HEK293 (cell line): ENCODE measurements around the gene TMEM181.

Experiments used
- CTCF ChIA-PET: fragments of 350-600 bp; formaldehyde crosslinking; extraction: SDS; loops from one replicate; lab custom pipeline; 2021; ENCODE audit warnings: antibody characterized with exemption; lab: Yijun Ruan, JAX
- POLR2A ChIA-PET: fragments of 300-600 bp; formaldehyde crosslinking; extraction: SDS; loops from one replicate; lab custom pipeline; 2020; ENCODE audit warnings: antibody characterized with exemption, inconsistent platforms; lab: Yijun Ruan, JAX
- H3K27ac ChIP-seq: fragments of 200-500 bp; sonication (Bioruptor generic); 2 replicates; pipeline ENCODE4 v1.5.1; 2014; ENCODE audit warnings: low read depth, low read length, control low read depth, inconsistent platforms; ENCODE audit errors: extremely low read depth
- H3K36me3 ChIP-seq, 2 experiments: fragments of 200-500 bp in 1 of 2; sonication (Bioruptor generic) in 1 of 2; 1 replicate in 1 of 2; 2 replicates in 1 of 2; pipeline ENCODE4 v1.5.1; 2014 to 2017; ENCODE audit warnings: inconsistent platforms in 2 of 2, low read length in 2 of 2; ENCODE audit not compliant: control insufficient read depth in 2 of 2, insufficient read depth in 1 of 2
- H3K4me1 ChIP-seq: fragments of 200-500 bp; sonication (Bioruptor generic); 2 replicates; pipeline ENCODE4 v1.5.1; 2014; ENCODE audit warnings: mild to moderate bottlenecking, low read length, inconsistent platforms; ENCODE audit not compliant: control insufficient read depth, insufficient read depth
- H3K4me3 ChIP-seq: 2 replicates; pipeline ENCODE4 v1.5.1; 2011; ENCODE audit warnings: low read depth, mild to moderate bottlenecking, control low read depth, low read length, moderate library complexity
- H3K9me3 ChIP-seq: fragments of 200-500 bp; sonication (Bioruptor generic); 2 replicates; pipeline ENCODE4 v1.5.1; 2014; ENCODE audit warnings: low read depth, low read length, inconsistent platforms; ENCODE audit not compliant: control insufficient read depth, insufficient read depth
- EGR2 ChIP-seq: fragments of 450-650 bp; formaldehyde crosslinking; IDR thresholded peaks from 2 replicates; pipeline ENCODE4 v1.5.1; 2016; ENCODE audit warnings: low read depth, missing biosample characterization, missing genetic modification characterization
- KLF8 ChIP-seq: fragments of 450-650 bp; formaldehyde crosslinking; IDR thresholded peaks from 2 replicates; pipeline ENCODE4 v1.5.1; 2016; ENCODE audit warnings: missing biosample characterization, missing genetic modification characterization
- MEIS1 ChIP-seq: sonication (generic); formaldehyde crosslinking; IDR thresholded peaks from 2 replicates; pipeline ENCODE4 v1.8.1; 2022; ENCODE audit warnings: missing genetic modification reagents, mild to moderate bottlenecking, borderline replicate concordance
- SP2 ChIP-seq: fragments of 450-650 bp; formaldehyde crosslinking; IDR thresholded peaks from 2 replicates; pipeline ENCODE4 v1.5.1; 2016; ENCODE audit warnings: missing biosample characterization, missing genetic modification characterization
- YY1 ChIP-seq: fragments of 450-650 bp; formaldehyde crosslinking; IDR thresholded peaks from 2 replicates; pipeline ENCODE4 v1.5.1; 2018; ENCODE audit warnings: missing biosample characterization, missing genetic modification characterization
- ZIC2 ChIP-seq: fragments of 450-650 bp; formaldehyde crosslinking; IDR thresholded peaks from 2 replicates; pipeline ENCODE4 v1.5.1; 2016; ENCODE audit warnings: missing biosample characterization, missing genetic modification characterization
- ZNF37A ChIP-seq: fragments of 450-650 bp; IDR thresholded peaks from 2 replicates; pipeline ENCODE4 v1.5.1; 2018; ENCODE audit warnings: missing biosample characterization, missing genetic modification characterization
- ZNF433 ChIP-seq: fragments of 450-650 bp; formaldehyde crosslinking; IDR thresholded peaks from 2 replicates; pipeline ENCODE4 v1.5.1; 2016; ENCODE audit warnings: missing biosample characterization, missing genetic modification characterization, low read depth
- ZNF561 ChIP-seq: fragments of 450-650 bp; IDR thresholded peaks from 2 replicates; pipeline ENCODE4 v1.5.1; 2018; ENCODE audit warnings: missing biosample characterization, missing genetic modification characterization, borderline replicate concordance
- ZNF707 ChIP-seq: fragments of 450-650 bp; formaldehyde crosslinking; IDR thresholded peaks from 2 replicates; pipeline ENCODE4 v1.5.1; 2016; ENCODE audit warnings: missing biosample characterization, missing genetic modification characterization
- ZNF792 ChIP-seq: fragments of 450-650 bp; formaldehyde crosslinking; IDR thresholded peaks from 2 replicates; pipeline ENCODE4 v1.5.1; 2016; ENCODE audit warnings: missing biosample characterization, missing genetic modification characterization
- ZNF837 ChIP-seq: fragments of 450-650 bp; formaldehyde crosslinking; IDR thresholded peaks from 2 replicates; pipeline ENCODE4 v1.5.1; 2016; ENCODE audit warnings: missing biosample characterization, missing genetic modification characterization
- TF ChIP-seq, protein P1 (sequence below): fragments of 450-650 bp; formaldehyde crosslinking; IDR thresholded peaks from 2 replicates; pipeline ENCODE4 v1.5.1; 2016; ENCODE audit warnings: missing biosample characterization, missing genetic modification characterization, borderline replicate concordance
- TF ChIP-seq, protein P2 (sequence below): fragments of 450-650 bp; formaldehyde crosslinking; IDR thresholded peaks from 2 replicates; pipeline ENCODE4 v1.5.1; 2017; ENCODE audit warnings: missing biosample characterization, missing genetic modification characterization
- TF ChIP-seq, protein P3 (sequence below): fragments of 450-650 bp; formaldehyde crosslinking; IDR thresholded peaks from 2 replicates; pipeline ENCODE4 v1.5.1; 2017; ENCODE audit warnings: missing biosample characterization, mild to moderate bottlenecking, missing genetic modification characterization, moderate library complexity

TMEM181 gene

DNA sequence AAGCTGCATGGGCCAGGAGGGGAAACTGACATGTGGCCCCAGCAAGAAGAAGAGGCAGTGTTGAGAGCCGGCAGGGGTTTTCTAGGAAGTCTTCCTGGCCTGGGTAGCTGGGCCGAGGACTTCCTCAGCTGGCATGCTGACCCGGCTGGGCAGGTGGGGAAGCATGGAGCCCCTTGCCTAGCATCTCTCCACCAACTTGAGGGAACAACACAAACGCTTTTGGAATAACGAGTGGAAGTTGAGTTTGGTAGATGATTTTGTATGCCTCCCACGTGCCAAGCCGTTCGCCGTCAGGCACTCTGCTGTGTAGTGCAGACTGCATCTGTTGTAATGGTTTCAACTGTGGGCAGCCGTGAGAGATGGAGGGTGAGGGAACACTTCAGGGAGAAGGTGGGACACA, 7.3 kb downstream of the TMEM181 start:
- POLR2A ChIA-PET = interaction anchor here (1.4 kb wide), 1 partner anchor 48 kb away, joined by 3 read pairs; no protein-coding TSS in a partner anchor
- peaks cover 3% of the 10 kb centered on the region for H3K4me1 ChIP-seq
- H3K36me3 ChIP-seq = peaks cover 0 to 13% of the 10 kb centered on the region in 2 experiments; a peak in 1 of 3 replicates
- H3K4me3 ChIP-seq = no peak overlapping the region
- no peaks in the 10 kb centered on the region for H3K9me3 ChIP-seq
- CTCF ChIA-PET = interaction anchor here (0.7 to 1.6 kb wide), 3 partner anchors 346 to 353 kb away, joined by 3 to 5 read pairs (median 3); no protein-coding TSS in a partner anchor
- TF ChIP-seq EGR2 (tag by site-specific recombination) (no peak), YY1 (no peak), ZNF37A (no peak), ZNF837 (no peak), ZNF792 (tag by site-specific recombination) (no peak), ZNF561 (no peak), ZIC2 (no peak), ZNF707 (tag by site-specific recombination) (no peak), MEIS1 (CRISPR knock-in tag) (no peak), SP2 (tag by site-specific recombination) (no peak)
- TF ChIP-seq, protein P1, sequence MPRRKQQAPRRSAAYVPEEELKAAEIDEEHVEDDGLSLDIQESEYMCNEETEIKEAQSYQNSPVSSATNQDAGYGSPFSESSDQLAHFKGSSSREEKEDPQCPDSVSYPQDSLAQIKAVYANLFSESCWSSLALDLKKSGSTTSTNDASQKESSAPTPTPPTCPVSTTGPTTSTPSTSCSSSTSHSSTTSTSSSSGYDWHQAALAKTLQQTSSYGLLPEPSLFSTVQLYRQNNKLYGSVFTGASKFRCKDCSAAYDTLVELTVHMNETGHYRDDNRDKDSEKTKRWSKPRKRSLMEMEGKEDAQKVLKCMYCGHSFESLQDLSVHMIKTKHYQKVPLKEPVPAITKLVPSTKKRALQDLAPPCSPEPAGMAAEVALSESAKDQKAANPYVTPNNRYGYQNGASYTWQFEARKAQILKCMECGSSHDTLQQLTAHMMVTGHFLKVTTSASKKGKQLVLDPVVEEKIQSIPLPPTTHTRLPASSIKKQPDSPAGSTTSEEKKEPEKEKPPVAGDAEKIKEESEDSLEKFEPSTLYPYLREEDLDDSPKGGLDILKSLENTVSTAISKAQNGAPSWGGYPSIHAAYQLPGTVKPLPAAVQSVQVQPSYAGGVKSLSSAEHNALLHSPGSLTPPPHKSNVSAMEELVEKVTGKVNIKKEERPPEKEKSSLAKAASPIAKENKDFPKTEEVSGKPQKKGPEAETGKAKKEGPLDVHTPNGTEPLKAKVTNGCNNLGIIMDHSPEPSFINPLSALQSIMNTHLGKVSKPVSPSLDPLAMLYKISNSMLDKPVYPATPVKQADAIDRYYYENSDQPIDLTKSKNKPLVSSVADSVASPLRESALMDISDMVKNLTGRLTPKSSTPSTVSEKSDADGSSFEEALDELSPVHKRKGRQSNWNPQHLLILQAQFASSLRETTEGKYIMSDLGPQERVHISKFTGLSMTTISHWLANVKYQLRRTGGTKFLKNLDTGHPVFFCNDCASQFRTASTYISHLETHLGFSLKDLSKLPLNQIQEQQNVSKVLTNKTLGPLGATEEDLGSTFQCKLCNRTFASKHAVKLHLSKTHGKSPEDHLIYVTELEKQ (tag by site-specific recombination) = no peak
- TF ChIP-seq, protein P2, sequence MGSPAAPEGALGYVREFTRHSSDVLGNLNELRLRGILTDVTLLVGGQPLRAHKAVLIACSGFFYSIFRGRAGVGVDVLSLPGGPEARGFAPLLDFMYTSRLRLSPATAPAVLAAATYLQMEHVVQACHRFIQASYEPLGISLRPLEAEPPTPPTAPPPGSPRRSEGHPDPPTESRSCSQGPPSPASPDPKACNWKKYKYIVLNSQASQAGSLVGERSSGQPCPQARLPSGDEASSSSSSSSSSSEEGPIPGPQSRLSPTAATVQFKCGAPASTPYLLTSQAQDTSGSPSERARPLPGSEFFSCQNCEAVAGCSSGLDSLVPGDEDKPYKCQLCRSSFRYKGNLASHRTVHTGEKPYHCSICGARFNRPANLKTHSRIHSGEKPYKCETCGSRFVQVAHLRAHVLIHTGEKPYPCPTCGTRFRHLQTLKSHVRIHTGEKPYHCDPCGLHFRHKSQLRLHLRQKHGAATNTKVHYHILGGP (tag by site-specific recombination) = no peak
- no peak overlapping the region for H3K27ac ChIP-seq

DNA sequence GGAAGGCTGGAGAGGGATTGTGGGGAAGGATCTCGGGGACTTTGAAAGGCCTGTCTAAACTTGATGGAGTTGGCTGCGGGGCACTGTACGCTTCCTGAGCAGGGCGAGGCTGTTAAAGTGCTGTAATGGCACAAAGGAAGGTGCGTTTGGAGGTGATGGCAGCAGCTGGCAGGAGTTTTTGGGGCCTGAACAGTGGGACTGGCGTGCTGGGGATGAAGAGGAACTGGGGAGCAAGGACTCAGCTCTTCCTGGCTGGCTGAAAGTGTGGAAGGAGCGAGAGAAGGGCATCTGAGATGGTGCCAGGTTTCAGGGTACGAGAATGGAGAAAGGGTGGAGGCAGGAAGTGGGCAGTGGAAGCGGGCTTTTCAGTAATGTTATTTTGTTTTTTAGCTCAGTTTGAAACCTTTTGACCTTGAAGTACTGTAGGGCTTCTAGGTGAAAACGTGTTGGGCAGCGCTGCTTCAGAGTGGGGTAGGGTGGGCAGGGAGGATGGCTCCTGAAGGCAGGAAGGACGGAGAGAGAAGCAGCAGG, 8.0 kb downstream of the TMEM181 start:
- peaks cover 0 to 21% of the 10 kb centered on the region in 2 experiments; a peak in 1 of 3 replicates for H3K36me3 ChIP-seq
- peaks cover 3% of the 10 kb centered on the region for H3K4me1 ChIP-seq
- TF ChIP-seq ZNF433 (no peak), KLF8 (tag by site-specific recombination) (no peak)
- TF ChIP-seq, protein P3, sequence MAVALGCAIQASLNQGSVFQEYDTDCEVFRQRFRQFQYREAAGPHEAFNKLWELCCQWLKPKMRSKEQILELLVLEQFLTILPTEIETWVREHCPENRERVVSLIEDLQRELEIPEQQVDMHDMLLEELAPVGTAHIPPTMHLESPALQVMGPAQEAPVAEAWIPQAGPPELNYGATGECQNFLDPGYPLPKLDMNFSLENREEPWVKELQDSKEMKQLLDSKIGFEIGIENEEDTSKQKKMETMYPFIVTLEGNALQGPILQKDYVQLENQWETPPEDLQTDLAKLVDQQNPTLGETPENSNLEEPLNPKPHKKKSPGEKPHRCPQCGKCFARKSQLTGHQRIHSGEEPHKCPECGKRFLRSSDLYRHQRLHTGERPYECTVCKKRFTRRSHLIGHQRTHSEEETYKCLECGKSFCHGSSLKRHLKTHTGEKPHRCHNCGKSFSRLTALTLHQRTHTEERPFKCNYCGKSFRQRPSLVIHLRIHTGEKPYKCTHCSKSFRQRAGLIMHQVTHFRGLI (tag by site-specific recombination) = peak; percentile 60; the same call in 1 of the 2 replicates
- ChIA-PET POLR2A (interaction anchor here (1.4 kb wide), 1 partner anchor 49 kb away, joined by 3 read pairs; no protein-coding TSS in a partner anchor), CTCF (interaction anchor here (0.5 to 1.6 kb wide), 4 partner anchors 347 to 354 kb away, joined by 3 to 5 read pairs (median 3); no protein-coding TSS in a partner anchor)
- H3K27ac ChIP-seq = no peak overlapping the region
- H3K4me3 ChIP-seq = no peak overlapping the region
- H3K9me3 ChIP-seq = no peaks in the 10 kb centered on the region

DNA sequence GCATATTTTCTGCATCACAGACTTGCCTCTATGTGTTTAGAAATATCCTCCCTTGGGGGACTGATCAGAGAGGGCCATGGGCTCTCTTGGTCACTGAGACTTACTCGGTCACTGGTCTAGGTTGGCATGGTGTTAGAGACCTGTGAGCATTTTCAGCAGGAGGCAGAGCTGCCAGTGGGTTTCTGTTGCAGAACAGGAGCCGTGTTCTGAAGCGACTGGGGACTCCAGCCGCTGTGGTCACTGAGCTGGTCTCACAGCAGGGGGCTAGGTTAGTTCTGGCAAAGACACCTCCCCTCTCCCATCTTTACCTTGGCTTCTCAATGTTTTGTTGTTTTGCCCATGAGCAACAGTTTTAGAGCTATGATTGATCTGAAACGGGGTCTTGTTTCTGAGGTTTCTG, 8.7 kb downstream of the TMEM181 start:
- no peak overlapping the region for H3K4me3 ChIP-seq
- H3K27ac ChIP-seq = no peak overlapping the region
- TF ChIP-seq ZNF433 (no peak), ZIC2 (peak; percentile 16; the same call in 1 of the 2 replicates)
- peaks cover 0 to 24% of the 10 kb centered on the region in 2 experiments; a peak in 1 of 3 replicates for H3K36me3 ChIP-seq
- H3K4me1 ChIP-seq = peaks cover 3% of the 10 kb centered on the region
- POLR2A ChIA-PET = no interaction called here
- CTCF ChIA-PET = interaction anchor here (0.6 kb wide), 1 partner anchor 354 kb away, joined by 3 read pairs; no protein-coding TSS in a partner anchor
- H3K9me3 ChIP-seq = no peaks in the 10 kb centered on the region
